GM19035 (cell line): ENCODE measurements around the gene RNF39.

Source experiments
- ATAC-seq: cut with Tn5 transposase; IDR thresholded peaks from one replicate; pipeline ENCODE4 v1.9.1; 2021; ENCODE audit not compliant: unreplicated experiment

Gene RNF39

GRCh38 chr6:30020626-30021025, 54.9 kb downstream of the RNF39 start:
- no peak for ATAC-seq
